Lung (tissue), 12 donors: ENCODE results near the gene TMEM171. TPM values are rescaled to one million over a fixed set of nuclear protein-coding genes. Genes with fewer than 3 reads are reported as not detected.

Source experiments
- ATAC-seq: fragments of 200-7000 bp; cut with Tn5 transposase; one replicate; pipeline ENCODE4 v1.9.1; 2020; ENCODE audit warnings: moderate number of reproducible peaks; ENCODE audit not compliant: insufficient read depth, low FRiP score
- DNase-seq, 3 donors: peaks; one replicate each; pipeline ENCODE4 v3.0.0-alpha.2; 2013 to 2017
- H3K27ac ChIP-seq, 2 donors: one replicate each; pipeline ENCODE4 v1.5.1; 2013; ENCODE audit warnings: mild to moderate bottlenecking in 2 of 2, moderate library complexity in 2 of 2, control low read depth in 1 of 2, inconsistent platforms in 1 of 2, low read depth in 1 of 2, low read length in 1 of 2
- H3K27me3 ChIP-seq, 3 donors: one replicate each; pipeline ENCODE4 v1.5.1; 2013; ENCODE audit warnings: low read length in 2 of 3; ENCODE audit not compliant: control insufficient read depth in 3 of 3, insufficient read depth in 3 of 3
- H3K36me3 ChIP-seq, 4 donors: one replicate each; pipeline ENCODE4 v1.5.1; 2013; ENCODE audit warnings: low read length in 4 of 4, mild to moderate bottlenecking in 1 of 4, moderate library complexity in 1 of 4; ENCODE audit not compliant: control insufficient read depth in 4 of 4, insufficient read depth in 4 of 4
- H3K4me1 ChIP-seq, 5 donors: one replicate each; pipeline ENCODE4 v1.5.1; 2013; ENCODE audit warnings: low read length in 5 of 5, mild to moderate bottlenecking in 2 of 5, moderate library complexity in 1 of 5; ENCODE audit not compliant: control insufficient read depth in 5 of 5, insufficient read depth in 5 of 5
- H3K4me3 ChIP-seq: one replicate; pipeline ENCODE4 v1.5.1; 2013; ENCODE audit warnings: mild to moderate bottlenecking, control low read depth, moderate library complexity
- H3K9ac ChIP-seq, 2 donors: one replicate each; pipeline ENCODE4 v1.5.1; 2013; ENCODE audit warnings: low read length in 2 of 2, control low read depth in 1 of 2; ENCODE audit not compliant: insufficient read depth in 1 of 2
- H3K9me3 ChIP-seq, 4 donors: one replicate each; pipeline ENCODE4 v1.5.1; 2013; ENCODE audit warnings: low read length in 3 of 4, mild to moderate bottlenecking in 1 of 4, moderate library complexity in 1 of 4; ENCODE audit not compliant: control insufficient read depth in 4 of 4, insufficient read depth in 3 of 4
- WGBS, 2 donors: extraction: QIAGEN DNeasy Blood & Tissue Kit; methylation state at CpG; one replicate each; pipeline ENCODE4 v1.1.7; 2013; 5-methylcytosine and 5-hydroxymethylcytosine counted together
- polyA plus RNA-seq, 2 donors: library from polyadenylated mRNA; stranded (reverse); fragments of 200-250 nt; gene quantifications; one replicate each; pipeline ENCODE4 v1.2.1, GENCODE V29; 2013
- total RNA-seq, 2 donors: library from RNA; depleted of rRNA in 1 of 2; stranded (reverse); fragments of >200 nt in 1 of 2; gene quantifications; one replicate each; pipeline ENCODE4 v1.2.1, GENCODE V29; 2014 to 2021
- TF ChIP-seq, protein P1 (sequence below): IDR thresholded peaks from 2 replicates; pipeline ENCODE4 v1.5.1; 2012; ENCODE audit warnings: mild to moderate bottlenecking; ENCODE audit errors: control extremely low read depth, extremely low read depth
- donor health status: control.
- donor health status: control.
- donor health status: Bipolar disorder and iron deficiency.
- donor health status: healthy.
- donor health status: DM: yes; HTN: yes; CAD: no.

TMEM171 gene
- total and polyA plus RNA-seq, 4 donors: 0.16 to 0.86 (median 0.44) TPM

DNA sequence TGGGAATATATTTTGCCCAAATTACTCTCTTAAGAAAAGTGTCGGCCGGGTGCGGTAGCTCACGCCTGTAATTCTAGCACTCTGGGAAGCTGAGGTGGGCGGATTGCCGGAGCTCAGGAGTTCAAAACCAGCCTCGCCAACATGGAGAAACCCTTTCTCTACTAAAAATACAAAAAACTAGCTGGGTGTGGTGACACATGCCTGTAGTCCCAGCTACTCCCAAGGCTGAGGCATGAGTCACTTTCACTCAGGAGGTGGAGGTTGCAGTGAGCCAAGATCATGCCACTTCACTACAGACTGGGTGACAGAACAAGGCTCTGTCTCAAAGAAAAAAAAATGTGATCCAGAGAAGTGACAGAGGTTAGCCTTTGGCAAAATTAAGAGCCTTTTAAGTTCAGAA lies 26.4 kb upstream of the TMEM171 start:
- Histone ChIP-seq H3K27me3 (no peaks in the 10 kb centered on the region), H3K36me3 (peaks cover 0 to 12% (median under 1%) of the 10 kb centered on the region in 4 donors), H3K4me1 (no peaks in the 10 kb centered on the region), H3K9me3 (peaks cover 0 to 6% (median 1%) of the 10 kb centered on the region in 4 donors), H3K27ac (no peak overlapping the region), H3K4me3 (no peak overlapping the region), H3K9ac (no peak overlapping the region)
- ATAC-seq: no peak
- TF ChIP-seq, protein P1, sequence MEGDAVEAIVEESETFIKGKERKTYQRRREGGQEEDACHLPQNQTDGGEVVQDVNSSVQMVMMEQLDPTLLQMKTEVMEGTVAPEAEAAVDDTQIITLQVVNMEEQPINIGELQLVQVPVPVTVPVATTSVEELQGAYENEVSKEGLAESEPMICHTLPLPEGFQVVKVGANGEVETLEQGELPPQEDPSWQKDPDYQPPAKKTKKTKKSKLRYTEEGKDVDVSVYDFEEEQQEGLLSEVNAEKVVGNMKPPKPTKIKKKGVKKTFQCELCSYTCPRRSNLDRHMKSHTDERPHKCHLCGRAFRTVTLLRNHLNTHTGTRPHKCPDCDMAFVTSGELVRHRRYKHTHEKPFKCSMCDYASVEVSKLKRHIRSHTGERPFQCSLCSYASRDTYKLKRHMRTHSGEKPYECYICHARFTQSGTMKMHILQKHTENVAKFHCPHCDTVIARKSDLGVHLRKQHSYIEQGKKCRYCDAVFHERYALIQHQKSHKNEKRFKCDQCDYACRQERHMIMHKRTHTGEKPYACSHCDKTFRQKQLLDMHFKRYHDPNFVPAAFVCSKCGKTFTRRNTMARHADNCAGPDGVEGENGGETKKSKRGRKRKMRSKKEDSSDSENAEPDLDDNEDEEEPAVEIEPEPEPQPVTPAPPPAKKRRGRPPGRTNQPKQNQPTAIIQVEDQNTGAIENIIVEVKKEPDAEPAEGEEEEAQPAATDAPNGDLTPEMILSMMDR: no peak
- WGBS, 2 donors: 96 to 98% methylated on average over 7 of the region's 7 CpGs
- no peak for DNase-seq

DNA sequence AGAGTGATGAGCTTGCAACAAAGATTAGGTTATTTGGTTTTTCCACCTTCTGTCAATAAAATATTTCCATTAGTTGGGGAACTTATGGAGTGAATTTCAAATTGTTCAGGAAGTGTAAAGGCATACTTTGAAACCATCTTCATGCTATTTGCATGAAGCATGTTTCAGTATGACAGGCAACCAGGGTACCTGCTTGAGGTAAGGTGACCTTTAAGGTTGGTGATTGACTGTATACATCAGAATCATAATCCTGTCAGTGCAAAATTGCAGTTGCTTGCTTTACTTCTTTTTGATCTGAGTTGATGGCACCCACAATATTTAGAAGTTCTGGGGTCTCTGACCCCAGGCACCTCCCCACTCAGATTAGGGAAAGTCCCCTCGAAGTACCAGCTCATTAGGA lies 26.0 kb upstream of the TMEM171 start:
- ATAC-seq (no peak), DNase-seq (no peak)
- H3K36me3 ChIP-seq: peaks cover 0 to 12% (median under 1%) of the 10 kb centered on the region in 4 donors
- H3K4me1 ChIP-seq: no peaks in the 10 kb centered on the region
- H3K27ac ChIP-seq: no peak overlapping the region
- no peak overlapping the region for H3K4me3 ChIP-seq
- WGBS, 2 donors: 69 to 90% methylated on average over 1 of the region's 1 CpG
- no peak overlapping the region for H3K9ac ChIP-seq
- H3K9me3 ChIP-seq: peaks cover 0 to 6% (median 1%) of the 10 kb centered on the region in 4 donors
- no peaks in the 10 kb centered on the region for H3K27me3 ChIP-seq
- TF ChIP-seq, protein P1: no peak

DNA sequence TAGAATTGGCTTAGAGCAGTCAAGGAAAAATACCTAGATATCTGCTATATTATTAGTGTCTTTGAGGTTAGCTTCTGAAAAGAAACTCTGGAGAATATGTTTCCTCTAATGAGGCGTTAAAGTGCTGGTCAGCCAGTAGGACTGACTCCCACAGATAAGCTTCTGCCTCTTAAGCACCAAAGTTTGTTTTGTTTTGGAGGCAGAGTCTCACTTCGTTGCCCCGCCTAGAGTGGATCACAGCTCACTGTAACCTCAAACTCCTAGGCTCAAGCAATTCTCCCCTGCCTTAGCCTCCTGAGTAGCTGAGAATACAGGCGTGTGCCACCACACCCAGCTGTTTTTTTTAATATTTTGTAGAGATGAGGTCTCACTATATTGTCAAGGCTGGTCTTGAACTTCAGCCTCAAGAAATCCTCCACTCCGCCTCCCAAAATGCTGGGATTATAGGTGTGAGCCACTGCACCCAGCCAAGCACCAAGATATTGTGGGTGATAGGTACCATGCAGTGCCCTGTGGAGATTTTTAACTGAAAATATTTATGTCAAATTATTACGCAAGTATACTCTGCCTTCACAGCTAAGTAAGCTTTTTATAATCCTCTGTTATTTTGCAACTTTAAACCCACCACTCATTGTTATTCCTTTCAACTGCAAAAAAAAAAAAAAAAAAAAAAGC lies 24.7 kb upstream of the TMEM171 start:
- DNase-seq (no peak), ATAC-seq (no peak)
- TF ChIP-seq, protein P1: no peak
- no peak overlapping the region for H3K4me3 ChIP-seq
- H3K36me3 ChIP-seq: peaks cover 0 to 12% (median under 1%) of the 10 kb centered on the region in 4 donors
- H3K27ac ChIP-seq: no peak overlapping the region
- H3K27me3 ChIP-seq: no peaks in the 10 kb centered on the region
- no peaks in the 10 kb centered on the region for H3K4me1 ChIP-seq
- peaks cover 0 to 6% (median 1%) of the 10 kb centered on the region in 4 donors for H3K9me3 ChIP-seq
- WGBS, 2 donors: 92 to 98% methylated on average over 6 of the region's 6 CpGs
- H3K9ac ChIP-seq: no peak overlapping the region

DNA sequence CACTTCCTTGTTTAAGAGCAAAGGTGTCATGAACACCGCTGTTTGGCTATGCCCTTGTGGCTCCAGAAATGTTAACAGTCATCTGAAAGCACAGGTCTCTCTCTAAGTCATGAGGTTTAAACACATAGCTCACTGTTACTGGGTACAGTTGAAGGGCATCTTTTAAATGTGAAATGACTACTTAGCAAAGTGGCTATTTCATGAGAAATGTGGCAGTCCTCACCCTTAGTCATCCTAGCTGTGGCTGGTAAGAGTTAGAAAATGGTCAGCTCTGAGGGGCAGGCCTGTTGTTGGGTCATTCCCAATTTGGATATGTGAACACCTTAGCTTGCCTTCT lies 24.2 kb upstream of the TMEM171 start:
- Histone ChIP-seq H3K4me3 (no peak overlapping the region), H3K27ac (no peak overlapping the region), H3K27me3 (no peaks in the 10 kb centered on the region), H3K4me1 (no peaks in the 10 kb centered on the region), H3K9ac (no peak overlapping the region), H3K36me3 (peaks cover 0 to 11% (median under 1%) of the 10 kb centered on the region in 4 donors), H3K9me3 (peaks cover 0 to 6% (median 1%) of the 10 kb centered on the region in 4 donors)
- 54 to 59% methylated on average over 1 of the region's 1 CpG for WGBS, 2 donors
- no peak for ATAC-seq
- no peak for DNase-seq
- TF ChIP-seq, protein P1: no peak
